K562 (cell line): ENCODE measurements around the gene SUCO.

Source experiments
- CTCF ChIP-seq, 3 experiments: IDR thresholded peaks in 2 of 3; conservative IDR thresholded peaks in 1 of 3; 2 replicates each; pipeline ENCODE4 v1.5.1; 2011 to 2012; ENCODE audit warnings: low read length in 3 of 3, mild to moderate bottlenecking in 3 of 3, control low read depth in 2 of 3, improper control_type of control experiment in 1 of 3, inconsistent platforms in 1 of 3, low read depth in 1 of 3, mixed read lengths in 1 of 3, moderate library complexity in 1 of 3; ENCODE audit not compliant: insufficient read depth in 2 of 3
- EP300 ChIP-seq: IDR thresholded peaks from 2 replicates; pipeline ENCODE4 v1.6.1; 2012; ENCODE audit warnings: low read length, improper control_type of control experiment
- FOS ChIP-seq: IDR thresholded peaks from 3 replicates; pipeline ENCODE4 v1.6.1; 2011; ENCODE audit not compliant: insufficient read length; ENCODE audit errors: extremely low read depth
- NCOA1 ChIP-seq: fragments of 450-650 bp; IDR thresholded peaks from 2 replicates; pipeline ENCODE4 v1.6.1; 2016; ENCODE audit warnings: low read depth
- NR2F6 ChIP-seq: fragments of 450-650 bp; formaldehyde crosslinking; IDR thresholded peaks from 2 replicates; pipeline ENCODE4 v1.4.0; 2020; ENCODE audit warnings: mild to moderate bottlenecking
- POLR2A ChIP-seq: fragments of 450-650 bp; conservative IDR thresholded peaks from 2 replicates; pipeline ENCODE4 v1.6.1; 2016
- SIN3A ChIP-seq, 2 experiments: fragments of 150-350 bp in 1 of 2; IDR thresholded peaks; 2 replicates each; pipeline ENCODE4 v1.6.1; 2011 to 2016; ENCODE audit warnings: borderline replicate concordance in 2 of 2, low read depth in 2 of 2, low read length in 2 of 2, mild to moderate bottlenecking in 2 of 2, moderate library complexity in 2 of 2; ENCODE audit not compliant: control insufficient read depth in 1 of 2
- SMARCA5 ChIP-seq: fragments of 450-650 bp; IDR thresholded peaks from 2 replicates; pipeline ENCODE4 v1.6.1; 2016
- TAL1 ChIP-seq: fragments of 450-650 bp; IDR thresholded peaks from 2 replicates; pipeline ENCODE4 v1.6.1; 2016; ENCODE audit warnings: mild to moderate bottlenecking
- USF1 ChIP-seq: sonication (generic); formaldehyde crosslinking; IDR thresholded peaks from 2 replicates; pipeline ENCODE4 v1.9.0; 2022; ENCODE audit warnings: mild to moderate bottlenecking, missing genetic modification reagents
- USF2 ChIP-seq: sonication (generic); formaldehyde crosslinking; IDR thresholded peaks from 2 replicates; pipeline ENCODE4 v1.5.0; 2020; ENCODE audit warnings: missing genetic modification reagents

- TF ChIP-seq FOS (no peak), TAL1 (no peak), SMARCA5 (no peak), USF2 (no peak), POLR2A (no peak), CTCF (IDR thresholded peaks at IDR 0.05 in 2 of 3, conservative IDR thresholded peaks at IDR 0.05 in 1 of 3; ENCODE audit: insufficient read depth in 2 of 3, low read depth in 1 of 3, low read length in 3 of 3) (no peak), EP300 (no peak), SIN3A (IDR thresholded peaks at IDR 0.05; ENCODE audit: borderline replicate concordance in 2 of 2, control insufficient read depth in 1 of 2, low read depth in 2 of 2, low read length in 2 of 2) (no peak), NCOA1 (no peak), NR2F6 (CRISPR knock-in tag) (no peak), USF1 (CRISPR knock-in tag) (no peak)
Observed at GRCh38 chr1:172567720-172568119, 34.8 kb downstream of the SUCO start.
